ENCODE results near the gene DPY19L2.
"Not testable (repeated sequence)": the region's sequence is repeated elsewhere in the genome, so short reads cannot be mapped to it uniquely, and the experiment has no call there.

GRCh38 chr12:63649517-63649916 lies 18.8 kb downstream of the DPY19L2 start:
- TF ChIP-seq CTCF, EZH2phosphoT487 (IDR thresholded peaks at IDR 0.05): not testable (repeated sequence)

Measured in neural progenitor cell (in vitro differentiated cells).